GM15510 (cell line): Measurements from ENCODE around the gene TMEM129.

Experiments used
- POLR2A ChIP-seq: IDR thresholded peaks from 3 replicates; pipeline ENCODE4 v1.6.1; 2011; ENCODE audit warnings: borderline replicate concordance; ENCODE audit not compliant: insufficient read length; ENCODE audit errors: extremely low read depth

TMEM129 gene

DNA sequence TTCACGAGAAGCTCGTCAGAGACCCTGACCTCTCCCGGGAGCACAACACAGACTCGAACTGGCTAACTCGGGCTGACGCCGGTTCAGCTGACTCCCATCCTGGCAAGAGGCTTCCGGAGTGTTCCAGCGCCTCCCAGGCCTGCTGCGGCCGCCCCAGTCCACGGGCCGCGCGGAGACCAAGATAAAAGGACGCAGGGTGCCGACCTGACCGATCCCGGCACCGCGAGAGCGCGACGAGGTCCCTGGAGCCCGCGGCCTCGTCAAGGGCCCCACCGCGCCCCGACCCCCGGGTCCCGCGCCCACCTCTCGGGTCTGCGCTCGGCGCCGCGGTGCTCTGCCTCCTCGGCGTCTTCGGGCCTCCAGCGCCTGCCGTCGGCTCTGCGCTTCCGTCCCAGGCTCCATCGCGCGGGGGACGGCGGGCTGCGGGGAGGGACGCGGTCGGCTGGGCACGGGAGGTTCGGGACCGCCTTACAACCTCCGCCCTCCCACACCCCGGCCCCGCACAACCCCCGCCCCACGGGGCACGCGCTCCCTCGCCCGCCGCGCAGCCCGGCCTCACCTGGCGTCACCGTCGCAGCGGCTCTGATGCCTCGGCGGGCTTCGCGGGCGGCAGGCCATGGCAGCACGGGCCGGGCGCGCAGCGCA is 9.4 kb downstream of the TMEM129 start:
- no peak for TF ChIP-seq POLR2A

DNA sequence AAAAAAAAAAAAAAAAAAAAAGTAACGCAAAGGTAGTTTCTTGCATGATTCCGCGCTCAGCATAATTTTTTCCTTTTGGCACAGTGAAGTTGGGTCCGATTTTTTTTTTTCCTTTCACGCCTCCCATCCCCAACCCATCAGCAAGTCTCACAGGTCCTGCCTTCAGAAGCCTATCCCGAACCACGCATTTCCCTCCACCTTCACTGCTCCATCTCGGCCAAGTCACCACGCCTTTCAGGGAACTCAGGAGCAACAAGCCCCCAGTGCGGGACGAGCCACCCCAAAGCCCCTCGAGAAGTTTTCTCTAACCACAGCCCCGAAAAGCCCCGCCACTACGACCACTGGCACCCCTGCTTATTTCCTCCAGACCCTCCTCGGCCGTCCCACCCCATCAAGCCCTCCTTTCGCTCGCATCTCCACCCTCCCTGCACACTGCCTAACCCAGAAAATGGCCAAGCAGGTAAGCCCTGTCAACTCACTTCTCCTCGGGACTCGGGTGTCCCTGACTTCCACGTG is 10.0 kb downstream of the TMEM129 start:
- TF ChIP-seq POLR2A = no peak

DNA sequence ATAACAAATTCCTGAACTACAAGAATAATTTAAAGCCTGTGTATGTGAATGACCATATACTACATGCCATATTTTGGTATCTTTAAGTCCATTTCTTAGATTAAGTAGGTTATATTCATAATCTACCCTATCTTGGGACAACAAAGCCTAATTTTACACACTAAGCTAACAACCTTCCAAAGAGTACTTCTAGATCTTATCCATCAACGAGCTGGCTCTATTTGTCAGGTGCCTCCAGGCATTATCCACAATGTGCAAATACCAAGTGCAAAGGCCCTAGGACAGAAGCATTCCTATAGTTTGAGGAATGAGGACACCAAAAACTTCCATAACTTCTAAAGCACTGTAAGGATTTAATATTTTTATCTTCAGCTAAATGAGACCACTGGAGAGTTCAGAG is 12.5 kb downstream of the TMEM129 start:
- TF ChIP-seq POLR2A = no peak

DNA sequence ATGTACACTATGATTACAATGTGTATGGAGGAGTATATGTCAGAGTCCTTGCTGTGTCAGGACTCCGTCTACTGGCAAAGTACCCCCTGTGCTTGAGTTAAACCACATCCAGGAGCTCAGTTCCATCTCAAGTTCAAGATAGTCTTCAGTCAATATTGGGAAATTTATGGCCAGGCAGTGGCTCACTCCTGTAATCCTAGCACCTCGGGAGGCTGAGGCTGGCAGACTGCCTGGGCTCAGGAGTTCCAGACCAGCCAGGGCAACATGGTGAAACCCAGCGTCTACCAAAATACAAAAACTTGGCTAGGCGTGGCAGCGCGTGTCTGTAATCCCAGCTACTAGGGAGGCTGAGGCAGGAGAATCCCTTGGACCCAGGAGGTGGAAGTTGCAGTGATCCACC is 14.8 kb downstream of the TMEM129 start:
- TF ChIP-seq POLR2A = no peak

DNA sequence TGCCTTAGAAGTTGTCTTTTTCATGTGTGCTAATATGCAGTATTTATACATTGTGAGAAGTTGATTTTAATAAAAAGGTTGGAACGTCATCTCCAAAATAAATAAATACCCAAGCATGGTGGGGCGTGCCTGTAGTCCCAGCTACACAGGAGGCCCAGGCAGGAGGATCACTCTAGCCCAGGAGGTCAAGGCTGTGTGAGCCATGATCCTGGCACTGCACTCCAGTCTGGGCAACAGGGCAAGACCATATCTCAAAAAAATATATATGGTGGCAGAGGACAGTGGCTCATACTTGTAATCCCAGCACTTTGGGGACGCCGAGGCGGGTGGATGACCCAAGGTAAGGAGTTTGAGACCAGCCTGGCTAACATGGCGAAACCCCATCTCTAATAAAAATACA is 15.4 kb downstream of the TMEM129 start:
- TF ChIP-seq POLR2A = no peak

DNA sequence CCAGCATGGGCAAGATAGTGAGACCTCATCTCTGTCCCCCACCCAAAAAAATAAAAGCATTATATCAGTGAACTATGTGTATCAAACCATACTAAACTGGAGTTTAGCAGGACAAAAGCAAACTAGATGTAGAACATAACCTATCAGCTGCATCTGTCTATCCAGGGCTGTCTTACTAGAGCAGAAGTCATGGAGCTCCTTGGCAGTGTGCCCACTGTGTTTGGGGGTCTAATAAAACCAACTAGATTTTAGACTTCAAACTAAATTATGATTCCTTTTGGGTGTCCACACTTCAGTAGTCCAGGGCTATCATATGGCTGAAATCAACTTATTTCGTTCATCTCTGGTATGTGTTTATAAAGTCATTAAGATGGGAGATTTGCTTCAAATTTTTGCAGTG is 17.3 kb downstream of the TMEM129 start:
- TF ChIP-seq POLR2A = no peak

DNA sequence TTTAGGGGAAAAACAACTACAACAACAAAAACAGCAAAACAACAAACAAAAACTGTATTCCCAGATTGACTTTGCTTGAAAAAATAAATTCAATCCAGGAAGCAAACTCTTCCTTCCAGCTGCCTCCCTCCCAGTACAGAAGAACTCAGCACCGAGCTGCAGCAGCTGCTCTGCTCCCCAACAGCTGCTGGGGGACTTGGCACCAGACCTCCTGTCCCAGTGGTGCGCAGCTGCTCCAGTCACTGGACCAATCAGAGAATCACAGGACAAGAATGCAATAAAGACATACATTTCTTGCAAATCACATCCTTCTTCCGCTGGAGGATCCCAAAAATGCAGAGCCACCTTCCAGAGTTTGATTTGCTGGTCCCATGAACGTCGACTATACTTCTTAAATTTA is 25.2 kb downstream of the TMEM129 start:
- TF ChIP-seq POLR2A = no peak

DNA sequence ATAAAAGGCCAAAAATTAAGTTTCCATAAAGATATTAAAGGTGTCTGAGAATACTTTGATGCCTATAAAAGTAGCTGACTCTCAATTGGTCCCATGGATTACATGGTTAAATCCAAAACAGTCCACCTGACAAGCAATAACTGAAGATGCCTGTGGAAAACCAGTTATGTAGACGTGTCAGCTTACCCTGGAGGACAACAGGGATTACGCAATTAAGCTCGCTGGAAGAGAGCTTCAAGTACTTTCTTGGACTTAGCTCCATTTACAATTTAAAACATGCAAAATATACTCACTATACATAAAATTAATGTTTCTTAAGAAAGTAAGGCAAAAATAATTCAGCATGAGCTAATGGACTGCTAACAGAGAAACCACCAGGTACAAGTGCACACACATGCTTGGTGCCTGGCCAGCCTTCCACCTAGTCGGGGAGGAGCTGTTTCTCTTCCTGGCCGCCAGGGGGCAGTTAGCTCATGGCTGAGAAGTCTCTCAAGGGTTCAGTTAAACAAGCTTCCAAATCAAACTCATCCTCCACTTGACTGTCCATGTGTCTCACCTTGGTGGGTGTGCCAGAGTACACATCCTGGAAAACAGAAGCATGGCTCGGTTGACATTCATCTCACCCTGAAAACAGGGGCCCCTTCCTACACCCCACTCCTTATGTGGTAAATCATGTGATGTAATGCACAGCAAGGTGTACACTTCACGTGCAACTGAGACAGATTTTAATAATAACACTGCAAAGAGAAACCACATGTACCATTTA is 27.8 kb downstream of the TMEM129 start:
- TF ChIP-seq POLR2A = no peak

DNA sequence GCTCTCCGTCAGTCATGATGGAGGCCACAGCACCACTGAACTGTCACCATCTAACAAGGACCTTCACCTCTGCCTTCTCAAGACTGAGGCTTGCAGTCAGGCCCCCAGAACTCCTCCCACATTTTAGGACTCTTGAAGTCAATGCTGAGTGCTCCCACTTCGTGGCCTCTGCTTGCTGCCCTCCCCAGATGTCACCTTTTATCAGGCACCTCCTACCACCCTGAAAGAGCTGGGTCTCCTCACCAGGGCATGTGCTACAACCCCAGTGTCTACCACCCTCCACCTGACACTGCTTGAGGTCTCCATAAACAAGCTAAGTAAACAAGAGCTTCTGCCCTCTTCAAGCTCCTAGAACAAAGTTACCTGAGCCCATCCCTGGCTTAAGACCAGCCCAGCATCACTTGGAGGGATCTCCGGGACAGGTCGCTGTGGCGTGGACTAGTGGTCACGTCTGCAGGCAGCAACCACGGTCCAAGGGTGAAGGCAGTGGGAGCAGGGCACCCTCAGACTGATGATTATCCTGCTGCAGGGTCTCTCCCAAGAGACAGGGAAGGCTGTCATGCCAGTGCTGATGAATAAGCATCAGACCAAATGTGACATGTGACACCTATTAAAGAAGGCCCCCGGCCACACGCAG is 29.3 kb downstream of the TMEM129 start:
- no peak for TF ChIP-seq POLR2A

DNA sequence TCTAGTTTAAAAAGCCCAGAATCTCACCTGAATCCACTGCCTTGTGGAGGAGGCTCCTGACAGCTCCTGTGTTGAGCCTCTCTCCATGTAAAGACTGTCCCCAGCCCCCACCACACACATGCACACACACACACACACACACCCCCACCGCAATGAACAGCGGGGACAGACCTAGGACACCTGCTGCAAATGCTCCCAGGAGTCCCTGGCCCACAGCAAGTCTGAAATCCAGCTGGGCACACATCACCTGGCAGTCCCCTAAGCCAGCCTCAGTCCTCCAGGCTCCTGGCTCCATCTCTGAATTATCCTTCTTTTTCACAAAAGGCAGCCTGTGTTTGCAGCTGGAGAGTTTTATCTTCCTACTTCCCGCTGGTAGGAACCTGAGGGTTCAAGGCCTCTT is 30.4 kb downstream of the TMEM129 start:
- no peak for TF ChIP-seq POLR2A

DNA sequence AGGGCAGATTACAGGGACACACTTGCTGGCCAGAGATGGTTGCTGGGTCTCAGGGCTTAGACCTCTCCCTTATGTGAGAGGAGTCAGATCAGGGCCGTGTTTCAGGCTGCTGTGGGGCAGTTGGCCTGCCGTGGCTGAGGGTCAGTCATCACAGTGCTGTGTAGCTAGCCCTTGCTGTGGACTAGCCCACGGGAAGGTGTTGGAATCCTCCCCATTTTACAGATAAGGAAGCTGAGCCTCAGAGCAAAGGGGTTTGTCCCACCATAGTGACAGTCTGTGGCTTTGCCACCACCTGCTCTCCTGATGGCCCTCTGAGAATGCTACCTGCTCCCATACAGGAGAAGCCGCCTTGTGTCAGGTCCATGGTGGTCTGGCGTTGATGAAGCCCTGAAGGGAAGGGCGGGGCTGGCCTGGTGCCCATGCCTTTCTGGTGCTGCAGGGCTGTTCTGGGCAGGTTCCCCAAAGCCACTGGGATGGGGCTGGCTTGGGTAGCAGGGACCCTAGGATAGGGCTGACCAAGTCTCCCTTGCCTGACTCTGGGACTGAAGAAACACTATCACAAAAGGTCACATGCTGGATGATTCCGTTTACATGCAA is 34.6 kb downstream of the TMEM129 start:
- TF ChIP-seq POLR2A = no peak

DNA sequence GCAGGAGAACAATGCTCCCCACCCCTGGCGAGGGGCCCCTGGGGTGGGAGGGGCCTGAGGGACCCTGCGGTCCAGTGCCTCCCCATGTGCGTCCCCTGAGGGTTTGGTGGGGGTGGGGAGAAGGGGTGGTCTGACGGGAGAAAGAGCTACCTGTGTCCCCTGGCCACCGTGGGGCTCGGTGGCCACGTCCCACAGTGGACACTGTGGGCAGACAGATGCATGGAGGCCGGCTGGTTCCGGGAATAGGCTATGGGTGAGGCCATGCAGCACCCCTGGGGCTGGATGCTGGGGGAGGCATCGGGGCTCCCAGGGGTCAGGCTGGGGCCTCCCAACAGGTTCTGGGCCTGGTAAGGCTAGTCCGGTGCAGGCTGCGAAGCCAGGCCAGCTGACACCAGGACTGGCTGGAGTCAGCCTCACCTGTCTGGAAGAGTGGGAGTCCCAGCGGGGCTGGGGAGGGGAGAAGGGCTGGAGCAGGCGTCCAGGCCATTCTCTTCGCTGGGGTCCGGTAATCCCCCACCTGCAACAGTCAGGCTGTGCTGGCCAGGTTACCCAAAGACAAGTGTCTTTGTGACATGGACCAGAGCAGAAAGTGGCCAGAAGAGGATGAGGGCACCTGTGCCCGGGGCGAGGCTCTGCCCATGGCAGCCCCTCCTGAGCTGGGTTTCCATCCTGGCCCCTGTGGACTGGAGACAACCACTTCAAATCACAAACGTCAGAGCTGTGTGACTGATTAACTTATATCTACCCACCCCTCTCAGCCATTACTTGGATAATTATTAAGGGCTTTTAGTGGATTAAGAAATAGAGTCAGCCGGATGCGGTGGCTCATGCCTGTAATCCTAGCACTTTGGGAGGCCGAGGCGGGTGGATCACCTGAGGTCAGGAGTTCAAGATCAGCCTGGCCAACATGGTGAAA is 35.6 kb downstream of the TMEM129 start:
- TF ChIP-seq POLR2A = no peak

DNA sequence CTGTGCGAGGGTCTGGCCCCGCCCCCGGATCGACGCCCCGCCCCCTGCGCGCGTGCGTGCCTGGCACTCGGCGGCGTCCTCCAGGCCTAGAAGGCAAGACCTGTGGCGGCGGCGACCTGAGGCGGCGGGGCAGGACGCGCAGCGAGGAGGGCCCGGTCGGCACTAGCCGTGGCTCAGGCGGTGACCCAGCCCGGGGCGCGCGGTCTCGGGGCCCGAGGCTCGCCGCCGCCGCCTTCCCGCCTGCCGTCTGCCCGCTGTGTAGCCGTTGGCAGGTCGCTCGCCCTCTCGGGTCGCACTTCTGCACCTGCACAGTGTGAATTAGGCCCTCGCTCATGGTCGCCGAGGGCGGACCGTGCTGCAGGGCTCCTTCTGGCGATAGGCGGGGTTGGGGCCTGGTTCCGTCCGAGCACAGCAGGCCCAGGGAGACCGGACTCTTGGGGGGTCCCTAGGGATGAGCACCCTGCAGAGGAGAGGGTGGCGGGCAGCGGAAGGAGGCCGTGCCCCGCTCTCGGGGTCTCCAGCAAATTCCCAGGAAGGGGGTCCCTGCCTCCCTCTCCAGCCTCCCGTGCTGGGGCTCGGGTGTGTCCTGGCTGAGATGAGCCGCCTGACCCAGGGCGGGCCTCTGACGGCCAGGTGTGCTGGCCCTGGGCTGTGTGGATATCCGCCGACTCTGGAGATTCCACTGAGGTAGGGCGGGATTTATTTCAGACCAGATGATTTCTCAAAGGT is 36.5 kb downstream of the TMEM129 start:
- no peak for TF ChIP-seq POLR2A
